ENCODE data around the gene P2RX1.
"Not testable (repeated sequence)": the region's sequence is repeated elsewhere in the genome, so short reads cannot be mapped to it uniquely, and the experiment has no call there.

P2RX1 gene

GRCh38 chr17:3859940-3860339, 56.3 kb downstream of the P2RX1 start:
- no peaks in the 10 kb centered on the region for H3K79me1 ChIP-seq (ENCODE audit: low read length)
- H3K36me3 ChIP-seq (ENCODE audit: control insufficient read depth in 1 of 2, insufficient read depth in 2 of 2, low read length in 2 of 2): no peaks in the 10 kb centered on the region
- no peak overlapping the region for H3K4me2 ChIP-seq (ENCODE audit: low read length)
- DNase-seq: no peak
- H3K27me3 ChIP-seq (ENCODE audit: insufficient read depth, low read length): no peaks in the 10 kb centered on the region
- H3K4me3 ChIP-seq (ENCODE audit: low read depth, low read length): no peak overlapping the region
- H3K27ac ChIP-seq (ENCODE audit: low read depth, low read length): no peak overlapping the region
- H2AFZ ChIP-seq (ENCODE audit: insufficient read depth, low read length, poor library complexity): no peak overlapping the region
- H3K9ac ChIP-seq (ENCODE audit: low read length): no peak overlapping the region
- H2BK5ac ChIP-seq (ENCODE audit: low read depth, low read length, poor library complexity): no peak overlapping the region
- H3K9me3 ChIP-seq (ENCODE audit: insufficient read depth, low read depth, low read length): peaks cover 2% of the 10 kb centered on the region
- H3K79me2 ChIP-seq (ENCODE audit: control insufficient read depth, insufficient read depth, low read length, poor library complexity): no peaks in the 10 kb centered on the region
- no peak overlapping the region for H3K23ac ChIP-seq (ENCODE audit: low read length)
- no peak overlapping the region for H3K18ac ChIP-seq (ENCODE audit: low read length)
- no peaks in the 10 kb centered on the region for H3K4me1 ChIP-seq (ENCODE audit: control insufficient read depth in 1 of 2, insufficient read depth in 2 of 2, low read length in 2 of 2)
- WGBS (ENCODE audit: extremely low coverage, insufficient coverage, insufficient read length): no CpG with 5 or more reads among the region's 9 CpGs
- no peak overlapping the region for H3K4ac ChIP-seq (ENCODE audit: low read depth, low read length)
- no peak overlapping the region for H4K91ac ChIP-seq (ENCODE audit: low read depth, low read length)
- H4K8ac ChIP-seq (ENCODE audit: low read depth, low read length): no peak overlapping the region
- no peak overlapping the region for H2BK120ac ChIP-seq (ENCODE audit: insufficient read depth, low read length, poor library complexity)
- no peak overlapping the region for H3K14ac ChIP-seq (ENCODE audit: low read length)
- H2BK12ac ChIP-seq (ENCODE audit: low read length): no peak overlapping the region
- no peak overlapping the region for H4K12ac ChIP-seq (ENCODE audit: low read depth, low read length)
- H2AK5ac ChIP-seq (ENCODE audit: low read length): no peak overlapping the region

GRCh38 chr17:3857261-3858105, 58.8 kb downstream of the P2RX1 start:
- Histone ChIP-seq H3K27ac (ENCODE audit: low read depth, low read length) (no peak overlapping the region), H4K8ac (ENCODE audit: low read depth, low read length) (no peak overlapping the region), H3K9me3 (ENCODE audit: insufficient read depth, low read depth, low read length) (peaks cover 2% of the 10 kb centered on the region), H2AFZ (ENCODE audit: insufficient read depth, low read length, poor library complexity) (no peak overlapping the region), H3K27me3 (ENCODE audit: insufficient read depth, low read length) (no peaks in the 10 kb centered on the region), H2BK120ac (ENCODE audit: insufficient read depth, low read length, poor library complexity) (no peak overlapping the region), H3K4me2 (ENCODE audit: low read length) (no peak overlapping the region), H3K4ac (ENCODE audit: low read depth, low read length) (no peak overlapping the region), H3K4me1 (ENCODE audit: control insufficient read depth in 1 of 2, insufficient read depth in 2 of 2, low read length in 2 of 2) (no peaks in the 10 kb centered on the region), H4K12ac (ENCODE audit: low read depth, low read length) (no peak overlapping the region), H3K36me3 (ENCODE audit: control insufficient read depth in 1 of 2, insufficient read depth in 2 of 2, low read length in 2 of 2) (no peaks in the 10 kb centered on the region), H3K14ac (ENCODE audit: low read length) (no peak overlapping the region), H3K23ac (ENCODE audit: low read length) (no peak overlapping the region), H4K91ac (ENCODE audit: low read depth, low read length) (no peak overlapping the region), H2BK5ac (ENCODE audit: low read depth, low read length, poor library complexity) (no peak overlapping the region), H3K4me3 (ENCODE audit: low read depth, low read length) (peak overlapping the region; percentile 18), H2BK12ac (ENCODE audit: low read length) (no peak overlapping the region), H3K9ac (ENCODE audit: low read length) (no peak overlapping the region), H3K79me2 (ENCODE audit: control insufficient read depth, insufficient read depth, low read length, poor library complexity) (no peaks in the 10 kb centered on the region), H3K18ac (ENCODE audit: low read length) (no peak overlapping the region), H3K79me1 (ENCODE audit: low read length) (no peaks in the 10 kb centered on the region), H2AK5ac (ENCODE audit: low read length) (no peak overlapping the region)
- no CpG with 5 or more reads among the region's 16 CpGs for WGBS (ENCODE audit: extremely low coverage, insufficient coverage, insufficient read length)
- no peak for DNase-seq

DNA sequence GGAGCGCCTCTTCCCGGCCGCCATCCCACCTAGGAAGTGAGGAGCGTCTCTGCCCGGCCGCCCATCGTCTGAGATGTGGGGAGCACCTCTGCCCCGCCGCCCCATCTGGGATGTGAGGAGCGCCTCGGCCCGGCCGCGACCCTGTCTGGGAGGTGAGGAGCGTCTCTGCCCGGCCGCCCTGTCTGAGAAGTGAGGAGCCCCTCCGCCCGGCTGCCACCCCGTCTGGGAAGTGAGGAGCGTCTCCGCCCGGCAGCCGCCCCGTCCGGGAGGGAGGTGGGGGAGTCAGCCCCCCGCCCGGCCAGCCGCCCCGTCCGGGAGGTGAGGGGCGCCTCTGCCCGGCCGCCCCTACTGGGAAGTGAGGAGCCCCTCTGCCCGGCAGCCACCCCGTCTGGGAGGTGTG, 62.1 kb downstream of the P2RX1 start:
- not testable (repeated sequence) for H3K4ac ChIP-seq (ENCODE audit: low read depth, low read length); H2AFZ ChIP-seq (ENCODE audit: insufficient read depth, low read length, poor library complexity); H3K9ac ChIP-seq (ENCODE audit: low read length); H3K18ac ChIP-seq (ENCODE audit: low read length); H2BK5ac ChIP-seq (ENCODE audit: low read depth, low read length, poor library complexity); H3K79me1 ChIP-seq (ENCODE audit: low read length); H3K9me3 ChIP-seq (ENCODE audit: insufficient read depth, low read depth, low read length); H4K8ac ChIP-seq (ENCODE audit: low read depth, low read length); H3K4me2 ChIP-seq (ENCODE audit: low read length); H3K23ac ChIP-seq (ENCODE audit: low read length); H3K4me1 ChIP-seq (ENCODE audit: control insufficient read depth in 1 of 2, insufficient read depth in 2 of 2, low read length in 2 of 2); H2BK12ac ChIP-seq (ENCODE audit: low read length); DNase-seq; H2AK5ac ChIP-seq (ENCODE audit: low read length); H2BK120ac ChIP-seq (ENCODE audit: insufficient read depth, low read length, poor library complexity); H3K79me2 ChIP-seq (ENCODE audit: control insufficient read depth, insufficient read depth, low read length, poor library complexity); H3K14ac ChIP-seq (ENCODE audit: low read length); H4K12ac ChIP-seq (ENCODE audit: low read depth, low read length); H4K91ac ChIP-seq (ENCODE audit: low read depth, low read length); H3K27ac ChIP-seq (ENCODE audit: low read depth, low read length); H3K36me3 ChIP-seq (ENCODE audit: control insufficient read depth in 1 of 2, insufficient read depth in 2 of 2, low read length in 2 of 2); H3K4me3 ChIP-seq (ENCODE audit: low read depth, low read length); H3K27me3 ChIP-seq (ENCODE audit: insufficient read depth, low read length)
- WGBS (ENCODE audit: extremely low coverage, insufficient coverage, insufficient read length): no CpG with 5 or more reads among the region's 36 CpGs

DNA sequence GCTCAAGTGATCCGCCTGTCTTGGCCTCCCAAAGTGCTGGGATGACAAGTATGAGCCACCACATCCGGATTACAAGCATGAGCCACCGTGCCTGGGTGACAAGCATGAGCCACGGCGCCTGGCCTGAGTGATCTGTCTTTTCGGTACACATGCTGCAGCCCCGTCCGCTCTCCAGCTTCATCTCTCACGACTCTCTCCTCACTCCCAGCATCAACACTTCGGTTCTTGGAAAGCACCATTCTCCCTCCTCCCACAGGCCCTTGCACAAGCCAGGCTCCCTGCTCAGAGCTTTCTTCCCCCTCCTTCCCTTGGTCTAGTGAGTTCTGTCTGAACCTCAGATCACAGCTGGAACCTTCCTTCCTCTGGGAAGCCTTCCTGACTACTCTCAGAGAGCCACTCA, 63.7 kb downstream of the P2RX1 start:
- Histone ChIP-seq H3K79me2 (ENCODE audit: control insufficient read depth, insufficient read depth, low read length, poor library complexity) (no peaks in the 10 kb centered on the region), H3K27ac (ENCODE audit: low read depth, low read length) (no peak overlapping the region), H3K4me2 (ENCODE audit: low read length) (no peak overlapping the region), H3K23ac (ENCODE audit: low read length) (no peak overlapping the region), H3K14ac (ENCODE audit: low read length) (no peak overlapping the region), H4K8ac (ENCODE audit: low read depth, low read length) (no peak overlapping the region), H3K18ac (ENCODE audit: low read length) (no peak overlapping the region), H3K9me3 (ENCODE audit: insufficient read depth, low read depth, low read length) (peaks cover 4% of the 10 kb centered on the region), H4K12ac (ENCODE audit: low read depth, low read length) (no peak overlapping the region), H3K4me1 (ENCODE audit: control insufficient read depth in 1 of 2, insufficient read depth in 2 of 2, low read length in 2 of 2) (no peaks in the 10 kb centered on the region), H2AFZ (ENCODE audit: insufficient read depth, low read length, poor library complexity) (no peak overlapping the region), H2BK5ac (ENCODE audit: low read depth, low read length, poor library complexity) (no peak overlapping the region), H2BK12ac (ENCODE audit: low read length) (no peak overlapping the region), H3K27me3 (ENCODE audit: insufficient read depth, low read length) (no peaks in the 10 kb centered on the region), H2BK120ac (ENCODE audit: insufficient read depth, low read length, poor library complexity) (no peak overlapping the region), H3K4me3 (ENCODE audit: low read depth, low read length) (no peak overlapping the region), H3K9ac (ENCODE audit: low read length) (no peak overlapping the region), H3K4ac (ENCODE audit: low read depth, low read length) (no peak overlapping the region), H3K36me3 (ENCODE audit: control insufficient read depth in 1 of 2, insufficient read depth in 2 of 2, low read length in 2 of 2) (no peaks in the 10 kb centered on the region), H2AK5ac (ENCODE audit: low read length) (no peak overlapping the region), H4K91ac (ENCODE audit: low read depth, low read length) (no peak overlapping the region), H3K79me1 (ENCODE audit: low read length) (no peaks in the 10 kb centered on the region)
- DNase-seq: no peak
- no CpG with 5 or more reads among the region's 10 CpGs for WGBS (ENCODE audit: extremely low coverage, insufficient coverage, insufficient read length)

Measured in trophoblast cell (in vitro differentiated cells and primary cell).